Ishikawa (cell line): ENCODE results near the gene ACSL6.

Source experiments
- CEBPB ChIP-seq: IDR thresholded peaks from 2 replicates; pipeline ENCODE4 v1.6.1; 2012
- CREB1 ChIP-seq: IDR thresholded peaks from 2 replicates; pipeline ENCODE4 v1.6.1; 2012; ENCODE audit warnings: low read depth
- EGR1 ChIP-seq: IDR thresholded peaks from 2 replicates; pipeline ENCODE4 v1.6.1; 2012
- EP300 ChIP-seq: IDR thresholded peaks from 2 replicates; pipeline ENCODE4 v1.6.1; 2012; ENCODE audit warnings: borderline replicate concordance
- FOXM1 ChIP-seq: IDR thresholded peaks from 2 replicates; pipeline ENCODE4 v1.6.1; 2012; ENCODE audit warnings: low read depth, borderline replicate concordance
- MAX ChIP-seq: IDR thresholded peaks from 2 replicates; pipeline ENCODE4 v1.6.1; 2012
- NFIC ChIP-seq: IDR thresholded peaks from 2 replicates; pipeline ENCODE4 v1.6.1; 2012
- RAD21 ChIP-seq: IDR thresholded peaks from 2 replicates; pipeline ENCODE4 v1.6.1; 2012; ENCODE audit warnings: low read depth
- REST ChIP-seq: IDR thresholded peaks from 2 replicates; pipeline ENCODE4 v1.6.1; 2012; ENCODE audit warnings: low read depth, mild to moderate bottlenecking
- TAF1 ChIP-seq: IDR thresholded peaks from 2 replicates; pipeline ENCODE4 v1.6.1; 2012; ENCODE audit warnings: low read depth, mild to moderate bottlenecking
- TCF12 ChIP-seq: IDR thresholded peaks from 2 replicates; pipeline ENCODE4 v1.6.1; 2012; ENCODE audit warnings: low read depth
- TEAD4 ChIP-seq: IDR thresholded peaks from 2 replicates; pipeline ENCODE4 v1.6.1; 2012
- USF1 ChIP-seq: IDR thresholded peaks from 2 replicates; pipeline ENCODE4 v1.6.1; 2012
- YY1 ChIP-seq: IDR thresholded peaks from 2 replicates; pipeline ENCODE4 v1.6.1; 2012; ENCODE audit warnings: low read depth
- ZBTB7A ChIP-seq: IDR thresholded peaks from 2 replicates; pipeline ENCODE4 v1.6.1; 2012; ENCODE audit warnings: low read depth

ACSL6 gene

GRCh38 chr5:131916481-131916880, 95.0 kb downstream of the ACSL6 start:
- TF ChIP-seq YY1 (no peak), EP300 (no peak), RAD21 (no peak), FOXM1 (no peak), TEAD4 (no peak), ZBTB7A (no peak), EGR1 (no peak), CEBPB (no peak), REST (no peak), USF1 (no peak), TCF12 (no peak), CREB1 (no peak), NFIC (no peak), MAX (no peak), TAF1 (no peak)

- TF ChIP-seq TCF12 (no peak), TAF1 (no peak), REST (no peak), CEBPB (no peak), USF1 (no peak), FOXM1 (no peak), MAX (no peak), EP300 (no peak), TEAD4 (no peak), RAD21 (no peak), YY1 (no peak), ZBTB7A (no peak), CREB1 (no peak), NFIC (no peak)
Measured at GRCh38 chr5:131914472-131914871, 97.0 kb downstream of the ACSL6 start.

- TF ChIP-seq FOXM1 (no peak), CREB1 (no peak), NFIC (no peak), ZBTB7A (no peak), REST (no peak), MAX (no peak), TCF12 (no peak), CEBPB (no peak), USF1 (no peak), TAF1 (no peak), TEAD4 (no peak), YY1 (no peak), EP300 (no peak), RAD21 (no peak)
Measured at GRCh38 chr5:131913603-131914002, 97.9 kb downstream of the ACSL6 start.

- TF ChIP-seq NFIC (no peak), REST (no peak), CREB1 (no peak), YY1 (no peak), MAX (no peak), TCF12 (no peak), TAF1 (no peak), USF1 (no peak), EGR1 (no peak), TEAD4 (no peak), FOXM1 (no peak), EP300 (no peak), CEBPB (no peak), ZBTB7A (no peak), RAD21 (no peak)
Measured at GRCh38 chr5:131906668-131907067, 104.8 kb downstream of the ACSL6 start.
